Measurements from ENCODE around the gene HDAC9.

The HDAC9 gene

DNA sequence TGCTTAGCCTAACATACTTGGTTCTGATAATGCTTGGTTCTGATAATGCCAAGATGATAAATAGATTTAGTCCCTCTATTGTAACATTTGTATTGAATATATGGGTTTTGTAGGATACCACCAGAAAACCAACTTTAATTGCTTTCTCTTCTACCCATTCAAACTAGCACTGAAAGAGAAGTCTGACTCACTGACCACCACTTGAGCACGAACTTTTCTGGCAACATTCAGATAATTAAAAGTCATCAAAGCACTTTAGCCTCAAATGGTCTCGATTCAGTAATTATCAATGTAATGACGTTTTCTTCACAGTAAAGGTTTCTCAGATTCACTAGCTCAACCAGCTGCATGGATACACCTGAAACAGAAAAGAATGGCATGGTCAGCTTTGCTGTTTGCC lies 63.0 kb downstream of the HDAC9 start:
- no peak for DNase-seq (ENCODE audit: low spot score)

DNA sequence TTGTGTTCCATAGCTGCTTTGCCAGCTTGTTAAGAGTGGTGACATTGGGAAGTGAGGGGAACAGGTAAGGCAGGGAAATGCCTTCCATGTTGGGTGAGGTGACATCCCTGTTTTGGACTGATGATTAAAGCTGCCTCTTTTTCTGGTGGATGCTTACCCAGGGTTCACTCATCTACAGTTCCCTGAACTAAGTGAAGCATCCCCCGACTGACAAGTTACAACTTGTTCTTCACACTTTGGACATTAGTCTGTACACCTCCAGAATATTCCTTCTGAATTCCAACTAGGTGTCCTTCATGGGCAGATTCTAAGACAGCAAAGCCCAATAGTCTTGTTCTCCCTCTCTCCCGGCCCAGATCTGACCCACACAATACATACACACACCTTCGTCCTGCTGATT lies 63.4 kb downstream of the HDAC9 start:
- no peak for DNase-seq (ENCODE audit: low spot score)

DNA sequence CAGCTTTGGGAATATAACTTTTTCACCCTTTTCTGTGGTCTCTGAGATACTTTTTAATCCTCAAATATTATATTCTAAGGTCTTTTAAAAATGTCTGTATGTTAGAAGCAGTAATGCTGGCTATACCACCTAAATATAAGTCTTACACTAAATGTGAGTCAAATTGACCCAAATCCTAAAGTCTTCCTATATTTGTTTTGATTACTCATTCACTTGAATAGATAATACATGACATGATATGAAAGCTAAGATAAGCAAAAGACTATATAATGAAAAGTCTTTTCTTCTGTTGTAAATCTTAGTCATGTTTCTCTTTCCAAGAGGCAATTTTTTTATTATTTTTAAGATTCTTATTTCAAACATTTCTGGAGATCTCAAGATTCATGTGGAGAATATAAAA lies 64.2 kb downstream of the HDAC9 start:
- DNase-seq (ENCODE audit: low spot score): no peak

DNA sequence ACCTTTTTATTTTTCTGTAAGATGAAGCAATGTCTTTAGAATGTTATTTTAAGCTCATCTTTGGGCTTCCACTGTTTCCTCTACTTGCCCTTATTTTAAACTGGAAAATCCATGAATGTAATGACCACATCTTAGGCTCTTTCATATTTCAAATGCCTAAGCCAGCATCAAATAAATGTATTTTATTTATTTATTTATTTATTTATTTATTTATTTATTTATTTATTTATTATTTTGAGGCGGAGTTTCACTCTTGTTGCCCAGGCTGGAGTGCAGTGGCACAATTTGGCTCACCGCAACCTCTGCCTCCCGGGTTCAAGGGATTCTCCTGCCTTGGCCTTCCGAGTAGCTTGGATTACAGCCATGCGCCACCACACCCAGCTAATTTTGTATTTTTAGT lies 69.2 kb downstream of the HDAC9 start:
- DNase-seq (ENCODE audit: low spot score): no peak

DNA sequence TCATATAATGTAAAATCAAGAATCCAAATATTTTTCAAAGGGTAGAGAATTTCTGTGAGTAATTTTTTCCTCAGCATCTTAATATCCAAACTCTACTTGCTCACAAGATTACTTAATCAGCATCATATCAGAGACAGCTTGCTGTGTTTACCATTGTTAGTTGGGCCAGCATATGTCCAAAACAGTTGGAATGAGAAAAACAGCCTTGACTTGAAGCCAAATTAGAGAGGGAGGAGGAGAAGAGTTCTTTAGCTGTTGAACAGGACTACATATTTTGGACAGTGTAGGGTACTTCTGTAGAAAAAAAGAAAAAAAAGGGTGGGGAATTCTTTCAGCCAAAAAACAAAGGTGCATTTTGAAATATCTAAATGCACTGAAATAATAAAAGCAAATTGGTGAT lies 69.8 kb downstream of the HDAC9 start:
- DNase-seq (ENCODE audit: low spot score): no peak

DNA sequence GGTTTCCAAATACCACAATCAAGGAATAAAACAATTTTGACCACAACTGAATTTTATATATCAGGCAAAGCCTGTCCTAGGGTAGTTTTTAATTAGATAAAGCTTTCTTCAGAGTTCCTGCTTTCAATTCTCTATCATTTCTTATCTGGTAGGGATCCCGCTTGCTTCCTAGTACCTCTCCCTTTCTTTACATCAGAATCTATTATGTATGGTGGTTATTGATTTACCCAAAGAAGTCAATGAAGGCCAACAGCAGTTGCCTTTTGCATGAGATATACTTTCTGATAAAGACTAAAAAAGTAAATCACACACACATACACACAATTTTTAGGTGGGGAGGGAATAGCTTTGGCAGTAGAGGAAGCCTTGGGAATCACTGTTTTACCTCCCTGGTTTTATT lies 70.7 kb downstream of the HDAC9 start:
- no peak for DNase-seq (ENCODE audit: low spot score)

DNA sequence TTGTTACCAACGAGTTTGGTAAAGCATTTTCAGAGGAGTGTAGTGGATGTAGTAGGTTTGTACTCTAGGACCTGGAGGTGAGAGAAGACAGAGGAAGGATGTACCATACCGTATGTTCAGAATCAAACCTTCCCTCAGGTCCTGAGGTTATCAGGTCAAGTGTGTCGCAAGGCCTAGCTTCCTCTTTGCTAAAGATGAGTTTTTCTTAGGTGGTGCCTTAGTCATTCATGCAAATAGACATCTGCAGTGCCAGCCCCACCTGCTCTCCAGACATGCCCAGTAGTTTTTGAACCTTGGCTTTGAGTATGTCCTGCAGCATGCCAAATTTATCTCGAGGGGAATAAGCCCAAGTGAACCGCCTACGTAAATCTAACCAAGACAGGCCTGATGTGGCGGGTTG lies 71.3 kb downstream of the HDAC9 start:
- no peak for DNase-seq (ENCODE audit: low spot score)

DNA sequence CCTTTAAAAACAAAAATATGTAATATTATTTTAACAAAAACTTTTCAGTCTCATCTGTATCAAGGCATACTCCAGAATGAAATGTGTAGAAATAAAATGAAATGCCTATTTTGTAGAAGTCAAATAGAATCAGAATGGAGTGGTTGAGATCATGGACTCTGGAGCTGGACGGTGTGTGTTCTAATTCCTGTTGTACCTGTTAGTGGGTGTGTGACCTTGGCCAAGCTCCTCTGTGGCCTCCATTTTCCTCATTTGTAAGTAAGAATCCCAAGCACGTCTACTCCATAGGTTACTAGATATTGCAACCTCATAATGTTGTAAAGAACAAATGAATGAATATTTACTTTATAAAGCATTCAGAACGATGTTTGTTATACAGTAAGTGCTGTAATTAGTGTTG lies 74.9 kb downstream of the HDAC9 start:
- no peak for DNase-seq (ENCODE audit: low spot score)

DNA sequence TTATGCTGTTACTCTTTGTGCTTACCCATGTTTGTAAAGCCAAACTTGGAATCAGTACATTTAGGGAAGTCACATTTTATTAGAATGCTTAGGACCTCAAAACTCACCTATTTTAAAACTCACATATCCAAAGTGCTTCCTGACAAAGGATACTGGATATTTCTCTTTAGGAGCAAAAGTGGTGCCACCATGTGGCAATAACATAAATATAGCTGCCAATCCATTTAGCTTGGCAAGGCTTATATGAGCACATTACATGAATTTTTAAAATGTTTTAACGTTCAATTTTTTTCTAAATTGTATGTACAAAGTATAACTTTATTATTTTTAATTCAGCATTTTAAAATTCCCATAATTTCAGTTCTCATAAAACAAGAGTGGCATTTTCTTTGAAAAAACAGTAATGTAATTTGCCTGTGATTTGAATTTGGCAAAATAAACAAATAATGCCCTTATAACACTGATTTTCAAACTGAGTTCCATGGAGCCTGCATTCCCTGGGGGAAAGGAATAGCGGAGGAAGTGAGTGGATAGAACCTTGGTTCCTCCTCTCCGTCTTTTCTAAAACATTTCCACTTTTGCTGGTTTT lies 75.4 kb downstream of the HDAC9 start:
- peak; percentile 66 for DNase-seq (ENCODE audit: low spot score)

DNA sequence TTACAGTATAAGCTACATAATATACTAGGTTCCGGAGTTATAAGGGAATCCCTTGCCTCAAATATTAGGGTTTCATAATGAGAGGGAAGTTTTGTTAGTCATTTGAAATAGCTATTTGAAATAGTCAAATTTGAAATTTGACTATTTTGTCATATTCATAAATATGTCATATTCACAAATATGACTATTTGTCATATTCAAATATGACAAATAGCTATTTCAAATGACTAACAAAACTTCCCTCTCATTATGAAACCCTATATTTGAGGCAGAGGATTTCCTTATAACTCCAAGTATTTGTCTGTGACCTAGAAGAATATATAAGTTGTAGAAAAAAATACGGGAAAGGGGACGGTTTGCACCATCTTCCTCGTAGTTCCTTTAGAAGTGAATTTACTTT lies 76.6 kb downstream of the HDAC9 start:
- no peak for DNase-seq (ENCODE audit: low spot score)

DNA sequence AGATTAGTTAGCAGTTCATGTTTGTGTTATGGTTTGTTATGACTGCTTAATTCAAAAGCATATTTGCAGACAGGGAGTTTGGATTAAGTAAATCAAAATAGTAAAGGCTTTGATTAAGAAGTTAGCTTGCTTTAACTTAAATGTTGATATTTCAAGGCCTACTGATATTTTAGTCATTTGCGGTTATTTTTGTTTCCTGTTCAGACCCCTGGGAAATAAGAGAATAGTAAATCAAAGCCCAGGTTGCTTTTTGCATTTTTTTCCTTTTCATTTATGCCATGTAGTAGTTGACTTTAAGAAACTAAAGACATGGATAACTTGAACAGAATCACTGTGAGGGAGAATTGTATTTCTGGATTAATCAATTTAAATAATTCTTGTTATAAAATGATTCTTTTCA lies 77.3 kb downstream of the HDAC9 start:
- DNase-seq (ENCODE audit: low spot score): no peak

DNA sequence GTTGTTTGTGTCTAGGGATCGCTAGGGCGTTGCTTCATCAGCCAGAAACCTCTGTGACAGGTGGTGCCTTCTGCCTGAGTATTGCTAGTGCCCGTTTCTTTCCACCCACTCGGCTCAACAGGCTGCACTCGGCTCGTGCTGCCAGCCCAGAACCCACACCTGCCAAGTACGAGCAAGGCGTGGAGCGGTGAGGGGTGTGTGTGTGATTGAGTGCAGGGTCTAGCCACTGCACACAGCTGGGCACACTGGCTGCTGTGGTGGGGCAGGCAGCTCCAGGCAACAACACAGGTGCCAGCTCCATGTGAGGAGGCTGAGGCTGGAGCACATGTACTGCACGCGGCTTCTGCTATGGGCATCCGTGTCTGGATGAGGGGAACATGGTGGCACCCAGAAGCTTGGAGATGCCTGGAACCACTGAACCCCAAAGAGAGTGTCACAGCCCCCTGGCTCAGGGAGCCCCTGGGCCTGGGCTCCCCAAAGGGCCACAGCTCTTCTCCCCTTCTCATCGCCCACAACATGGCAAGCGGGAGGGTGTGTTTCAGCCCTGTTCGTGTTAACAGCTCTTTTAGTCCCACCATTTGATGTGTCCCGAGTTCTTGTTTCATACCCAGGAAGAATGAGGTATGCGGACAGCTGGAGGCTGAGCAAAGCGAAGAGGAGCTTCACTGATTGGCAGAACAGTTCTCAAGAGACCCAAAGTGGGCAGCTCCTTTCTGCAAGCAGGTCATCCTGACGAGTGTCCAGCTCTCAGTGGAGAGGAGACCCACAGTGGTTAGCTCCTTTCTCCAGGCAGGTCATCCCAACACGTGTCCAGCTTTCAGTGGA lies 78.1 kb downstream of the HDAC9 start:
- DNase-seq (ENCODE audit: low spot score): no peak

DNA sequence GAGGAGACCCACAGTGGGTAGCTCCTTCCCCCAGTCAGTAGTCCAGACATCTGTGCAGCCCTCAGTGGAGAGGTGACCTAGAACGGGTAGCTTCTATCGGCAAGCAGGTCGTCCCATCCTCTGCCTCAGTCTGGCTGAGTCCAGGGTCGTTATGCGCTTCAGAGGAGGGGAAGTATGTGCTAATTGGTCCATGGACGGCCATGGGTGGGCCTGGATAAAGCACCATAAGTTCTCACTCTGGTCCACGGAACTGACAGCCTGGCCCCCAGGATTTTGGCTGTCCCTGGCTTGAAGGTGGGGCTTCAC lies 78.6 kb downstream of the HDAC9 start:
- no peak for DNase-seq (ENCODE audit: low spot score)

DNA sequence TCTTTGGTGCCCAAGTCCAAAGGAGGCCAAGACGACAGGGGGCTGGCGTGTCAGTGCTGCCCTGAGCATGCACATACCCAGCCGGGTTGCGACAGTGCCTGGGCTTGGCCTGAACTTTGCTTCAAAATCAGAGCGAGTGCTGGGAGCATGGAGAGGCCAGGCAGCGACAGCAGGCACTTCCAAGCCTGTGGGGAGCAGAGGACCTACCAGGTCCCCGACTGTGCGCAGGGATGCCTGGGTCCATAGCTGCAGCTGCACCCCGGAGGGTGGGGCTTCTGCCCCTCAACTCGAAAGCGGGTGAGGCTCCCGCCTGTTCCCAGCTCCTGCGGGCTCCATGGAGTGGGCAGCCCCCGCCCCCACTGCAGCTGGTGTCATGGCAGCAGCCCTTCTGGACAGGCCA lies 79.1 kb downstream of the HDAC9 start:
- DNase-seq (ENCODE audit: low spot score): no peak

DNA sequence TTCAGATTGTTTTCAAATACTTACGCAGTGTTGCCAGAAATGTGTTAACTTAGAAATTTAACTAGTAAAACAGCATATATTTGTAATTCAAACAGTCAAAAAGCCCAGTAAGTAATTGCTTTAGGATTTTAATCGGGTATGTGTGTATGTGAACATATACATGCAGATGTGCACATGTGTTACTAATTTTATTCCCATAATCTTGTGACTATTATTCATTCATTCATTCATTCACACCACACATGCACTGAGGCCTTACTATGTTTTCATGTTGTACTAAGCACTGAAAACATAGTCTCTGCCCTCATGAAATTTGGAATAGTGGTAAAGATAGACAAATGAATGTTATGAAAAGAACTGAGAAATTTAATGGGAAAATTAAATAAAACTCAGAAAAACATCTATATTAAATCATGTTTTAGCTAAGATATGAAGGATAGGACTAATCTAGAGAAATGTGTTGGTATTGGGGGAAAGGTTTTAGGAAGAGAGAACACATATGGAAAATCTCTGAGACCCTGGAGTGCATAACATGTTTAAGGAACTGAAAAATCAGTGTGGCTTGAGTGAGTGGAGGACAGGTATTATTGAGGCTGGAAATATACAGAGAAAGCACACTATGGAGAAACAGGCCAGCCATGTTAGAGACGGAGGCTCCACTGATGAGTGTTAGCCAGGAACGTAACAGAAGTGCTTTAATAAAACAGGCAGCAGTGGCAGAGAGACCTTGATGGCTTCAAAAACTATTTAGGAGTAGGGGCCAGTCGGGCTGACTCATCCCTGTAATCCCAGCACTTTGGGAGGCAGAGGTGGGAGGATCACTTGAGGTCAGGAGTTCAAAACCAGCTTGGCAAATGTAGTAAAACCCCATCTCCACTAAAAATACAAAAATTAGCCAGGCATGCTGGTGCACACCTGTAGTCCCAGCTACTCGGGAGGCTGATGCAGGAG lies 80.3 kb downstream of the HDAC9 start:
- no peak for DNase-seq (ENCODE audit: low spot score)

DNA sequence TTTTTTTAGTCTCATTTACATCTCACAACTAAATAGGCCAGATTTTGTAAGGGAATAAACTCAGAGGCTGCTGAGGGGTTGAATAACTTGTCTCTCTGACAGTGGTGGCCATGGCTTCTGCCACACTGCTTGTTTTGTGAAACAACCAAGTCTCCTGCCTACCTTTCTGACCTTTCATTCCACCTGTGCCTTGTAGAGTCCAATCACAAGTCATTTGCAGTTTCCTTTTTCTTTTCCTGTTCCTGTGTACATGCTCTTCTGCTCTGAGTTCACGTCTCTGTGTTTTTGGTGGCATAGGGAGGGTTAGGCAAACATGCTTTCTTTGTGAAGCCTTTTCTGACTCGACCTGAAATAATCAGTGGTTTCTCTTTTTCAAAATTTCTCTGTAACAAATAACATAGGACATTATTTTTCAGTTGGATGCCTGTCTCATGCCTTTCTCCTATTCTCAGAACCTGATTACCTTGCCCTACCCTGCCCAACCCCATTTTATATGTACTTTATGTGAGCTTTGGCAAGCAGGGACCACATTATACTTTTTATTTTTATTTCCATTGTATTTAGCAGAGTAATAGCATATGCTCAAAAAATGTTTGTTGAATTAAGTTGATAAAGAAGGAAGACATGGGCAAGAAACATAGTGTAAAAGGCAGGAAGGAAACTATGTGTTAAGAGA lies 81.7 kb downstream of the HDAC9 start:
- no peak for DNase-seq (ENCODE audit: low spot score)

DNA sequence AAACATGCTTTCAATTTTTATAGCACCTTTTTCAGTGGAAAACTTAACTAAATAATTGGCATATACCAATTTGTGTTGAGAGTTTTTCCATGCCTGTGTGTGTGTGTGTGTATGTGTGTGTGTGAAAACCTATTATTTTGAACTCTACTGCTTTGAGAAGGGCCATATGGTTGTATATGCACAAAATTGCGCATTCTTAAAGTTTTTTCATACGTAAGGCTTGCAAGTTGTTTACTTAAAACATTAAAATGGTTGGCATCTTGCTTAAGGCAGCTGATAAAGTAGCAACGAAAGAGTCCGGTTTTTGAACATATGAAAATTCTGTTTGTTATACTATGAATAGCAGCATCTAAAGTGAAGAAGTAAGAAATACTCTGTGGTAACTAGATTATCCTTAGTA lies 84.1 kb downstream of the HDAC9 start:
- DNase-seq (ENCODE audit: low spot score): no peak

DNA sequence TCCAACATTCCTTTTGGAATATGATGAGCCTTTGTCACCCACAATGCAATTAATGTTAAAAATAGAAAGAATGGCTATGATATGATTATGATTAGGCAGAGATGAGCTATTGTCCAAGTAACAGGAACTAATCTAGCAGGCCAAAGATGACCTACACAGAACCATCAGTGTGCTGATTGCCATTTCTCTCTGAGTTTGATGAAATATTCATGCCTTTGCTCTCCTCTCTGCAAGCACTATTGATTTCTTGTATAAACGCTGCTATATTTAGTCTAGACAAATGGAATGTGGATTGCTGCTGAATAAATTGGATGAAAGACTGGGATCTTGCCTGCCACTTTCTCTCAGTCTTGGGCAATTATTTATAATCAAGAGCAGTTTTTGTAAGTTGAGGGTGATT lies 85.4 kb downstream of the HDAC9 start:
- DNase-seq (ENCODE audit: low spot score): no peak

DNA sequence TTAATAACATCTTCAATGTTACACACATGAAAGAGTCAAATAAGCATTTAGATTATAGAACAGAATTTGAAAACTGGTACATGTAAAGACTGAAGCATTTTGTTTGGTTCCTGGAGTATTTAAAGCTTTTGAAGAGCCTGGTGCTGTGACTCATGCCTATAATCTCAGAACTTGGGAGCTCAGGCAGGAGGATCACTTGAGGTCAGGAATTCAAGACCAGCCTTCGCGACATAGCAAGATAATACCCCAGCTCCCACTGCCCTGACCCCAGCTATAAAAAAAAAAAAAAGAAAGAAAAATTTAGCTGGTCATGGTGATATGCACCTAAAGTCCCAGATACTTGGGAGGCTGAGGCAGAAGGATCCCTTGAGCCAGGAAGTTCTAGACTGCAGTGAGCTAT lies 87.8 kb downstream of the HDAC9 start:
- no peak for DNase-seq (ENCODE audit: low spot score)

DNA sequence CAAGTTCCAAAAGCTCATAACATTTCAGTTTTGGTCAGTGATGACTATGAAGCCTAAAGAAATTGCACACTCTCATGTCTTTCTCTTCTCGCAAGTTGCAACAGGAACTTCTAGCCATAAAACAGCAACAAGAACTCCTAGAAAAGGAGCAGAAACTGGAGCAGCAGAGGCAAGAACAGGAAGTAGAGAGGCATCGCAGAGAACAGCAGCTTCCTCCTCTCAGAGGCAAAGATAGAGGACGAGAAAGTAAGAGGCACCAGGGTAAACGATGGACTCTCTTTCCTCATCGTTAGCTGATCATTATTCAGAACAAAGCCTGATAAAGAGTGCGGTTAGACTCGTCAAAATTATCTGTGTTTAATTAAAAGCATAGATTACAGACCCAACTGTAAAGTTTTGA lies 94.7 kb downstream of the HDAC9 start:
- DNase-seq (ENCODE audit: low spot score): no peak

DNA sequence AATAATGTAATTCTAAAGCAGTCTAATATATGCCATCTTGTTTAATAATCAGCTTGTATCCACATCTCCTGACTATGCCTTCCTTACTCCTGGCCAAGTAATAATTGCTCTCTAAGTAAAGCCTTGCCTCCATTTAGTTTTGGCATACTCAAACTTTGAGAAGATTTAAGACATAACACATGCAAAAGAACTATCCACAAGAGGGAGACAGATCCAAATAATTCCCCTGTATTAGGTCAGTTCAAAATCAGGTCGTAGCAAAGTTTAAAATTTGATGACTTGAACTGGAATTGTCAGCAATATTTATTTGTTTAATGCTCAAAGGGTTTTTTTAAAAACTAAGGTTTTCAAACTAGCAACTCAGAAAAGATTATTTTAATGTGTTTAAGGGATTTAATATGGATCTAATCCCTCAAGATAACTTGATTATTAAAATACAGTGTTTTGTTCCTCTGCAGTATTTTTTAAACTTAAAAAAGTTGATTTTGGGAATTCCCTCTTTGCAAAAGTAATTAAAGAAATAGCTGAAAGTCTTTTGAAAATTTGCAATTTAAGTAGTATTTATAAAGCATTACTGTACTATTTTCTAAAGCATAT lies 95.3 kb downstream of the HDAC9 start:
- peak; percentile 63 for DNase-seq (ENCODE audit: low spot score)

DNA sequence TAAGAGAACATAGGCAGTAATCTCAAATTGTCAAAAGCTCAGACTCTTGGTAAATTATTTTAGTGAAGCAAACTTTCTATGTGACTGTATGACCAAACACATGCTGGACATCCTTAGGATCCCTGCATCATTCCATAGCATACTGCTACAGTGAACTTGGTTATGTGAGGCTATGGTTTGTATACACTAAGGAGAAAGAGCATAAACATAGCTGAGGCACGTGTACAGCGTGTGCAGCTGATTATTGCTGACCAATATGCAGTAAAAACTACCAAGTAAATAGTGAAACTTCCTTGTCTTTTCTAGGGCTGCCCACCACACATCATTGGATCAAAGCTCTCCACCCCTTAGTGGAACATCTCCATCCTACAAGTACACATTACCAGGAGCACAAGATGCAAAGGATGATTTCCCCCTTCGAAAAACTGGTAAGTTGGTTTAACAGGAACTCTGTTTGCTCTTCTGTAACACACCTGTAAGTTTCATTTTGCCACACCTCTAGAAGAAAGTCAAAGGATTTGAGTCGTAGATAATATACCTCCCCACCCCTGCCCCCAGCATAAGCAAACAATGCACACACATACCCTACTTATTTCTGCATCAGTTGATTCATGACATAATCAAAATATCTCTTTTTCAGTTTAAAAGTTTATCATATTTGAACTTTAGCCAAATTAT lies 98.2 kb downstream of the HDAC9 start:
- no peak for DNase-seq (ENCODE audit: low spot score)

All from RKO (cell line).